Dermis blood vessel endothelial cell (primary cell): ENCODE measurements around the gene PSEN1. TPM values are rescaled to one million over a fixed set of nuclear protein-coding genes. Genes with fewer than 3 reads are reported as not detected.

ENCODE experiments used
- DNase-seq: peaks from one replicate; pipeline ENCODE4 v3.0.0; 2010
- total RNA-seq: library from RNA; depleted of rRNA; stranded (reverse); fragments of >200 nt; gene quantifications from 2 replicates; pipeline ENCODE4 v1.2.3, GENCODE V29; 2014

Gene PSEN1
- total RNA-seq, 1 donor from 2014 or later: 52.9 TPM

DNA sequence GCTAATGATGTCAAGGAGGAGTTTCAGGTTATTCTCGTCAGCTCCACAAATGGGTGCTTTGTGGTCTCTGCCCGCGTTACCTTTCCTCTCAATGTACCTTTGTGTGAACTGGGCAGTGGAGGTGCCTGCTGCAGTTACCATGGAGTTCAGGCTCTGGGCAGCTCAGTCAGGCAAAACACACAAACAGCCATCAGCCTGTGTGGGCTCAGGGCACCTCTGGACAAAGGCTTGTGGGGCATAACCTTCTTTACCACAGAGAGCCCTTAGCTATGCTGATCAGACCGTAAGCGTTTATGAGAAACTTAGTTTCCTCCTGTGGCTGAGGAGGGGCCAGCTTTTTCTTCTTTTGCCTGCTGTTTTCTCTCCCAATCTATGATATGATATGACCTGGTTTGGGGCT lies 84.3 kb downstream of the PSEN1 start:
- no peak for DNase-seq

DNA sequence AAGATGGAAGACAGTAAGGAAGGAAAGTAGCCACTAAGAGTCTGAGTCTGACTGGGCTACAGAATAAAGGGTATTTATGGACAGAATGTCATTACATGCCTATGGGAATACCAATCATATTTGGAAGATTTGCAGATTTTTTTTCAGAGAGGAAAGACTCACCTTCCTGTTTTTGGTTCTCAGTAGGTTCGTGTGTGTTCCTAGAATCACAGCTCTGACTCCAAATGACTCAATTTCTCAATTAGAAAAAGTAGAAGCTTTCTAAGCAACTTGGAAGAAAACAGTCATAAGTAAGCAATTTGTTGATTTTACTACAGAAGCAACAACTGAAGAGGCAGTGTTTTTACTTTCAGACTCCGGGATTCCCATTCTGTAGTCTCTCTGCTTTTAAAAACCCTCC lies 85.6 kb downstream of the PSEN1 start:
- DNase-seq: peak; percentile 72

DNA sequence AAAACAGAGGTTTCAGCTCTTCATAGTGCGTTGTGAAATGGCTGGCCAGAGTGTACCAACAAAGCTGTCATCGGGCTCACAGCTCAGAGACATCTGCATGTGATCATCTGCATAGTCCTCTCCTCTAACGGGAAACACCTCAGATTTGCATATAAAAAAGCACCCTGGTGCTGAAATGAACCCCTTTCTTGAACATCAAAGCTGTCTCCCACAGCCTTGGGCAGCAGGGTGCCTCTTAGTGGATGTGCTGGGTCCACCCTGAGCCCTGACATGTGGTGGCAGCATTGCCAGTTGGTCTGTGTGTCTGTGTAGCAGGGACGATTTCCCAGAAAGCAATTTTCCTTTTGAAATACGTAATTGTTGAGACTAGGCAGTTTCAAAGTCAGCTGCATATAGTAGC lies 86.7 kb downstream of the PSEN1 start:
- no peak for DNase-seq

DNA sequence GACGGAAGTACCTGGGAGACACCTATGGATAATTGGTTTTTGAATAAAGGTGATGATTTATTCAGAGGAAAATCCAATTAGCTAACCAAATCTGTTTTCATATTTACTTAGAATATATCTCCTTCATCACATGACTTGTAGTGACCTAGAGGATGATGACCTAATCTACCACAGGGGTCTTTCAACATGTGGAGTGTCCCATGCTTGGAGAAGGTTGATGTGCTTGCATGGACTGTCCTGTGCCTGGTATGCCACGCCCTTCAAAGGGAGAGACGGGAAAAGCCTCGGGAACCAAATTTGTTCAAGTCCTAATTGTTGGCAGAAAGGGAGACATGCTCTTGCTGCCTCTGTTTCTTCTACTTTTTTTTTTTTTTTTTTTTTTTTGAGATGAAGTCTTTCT lies 89.2 kb downstream of the PSEN1 start:
- no peak for DNase-seq

DNA sequence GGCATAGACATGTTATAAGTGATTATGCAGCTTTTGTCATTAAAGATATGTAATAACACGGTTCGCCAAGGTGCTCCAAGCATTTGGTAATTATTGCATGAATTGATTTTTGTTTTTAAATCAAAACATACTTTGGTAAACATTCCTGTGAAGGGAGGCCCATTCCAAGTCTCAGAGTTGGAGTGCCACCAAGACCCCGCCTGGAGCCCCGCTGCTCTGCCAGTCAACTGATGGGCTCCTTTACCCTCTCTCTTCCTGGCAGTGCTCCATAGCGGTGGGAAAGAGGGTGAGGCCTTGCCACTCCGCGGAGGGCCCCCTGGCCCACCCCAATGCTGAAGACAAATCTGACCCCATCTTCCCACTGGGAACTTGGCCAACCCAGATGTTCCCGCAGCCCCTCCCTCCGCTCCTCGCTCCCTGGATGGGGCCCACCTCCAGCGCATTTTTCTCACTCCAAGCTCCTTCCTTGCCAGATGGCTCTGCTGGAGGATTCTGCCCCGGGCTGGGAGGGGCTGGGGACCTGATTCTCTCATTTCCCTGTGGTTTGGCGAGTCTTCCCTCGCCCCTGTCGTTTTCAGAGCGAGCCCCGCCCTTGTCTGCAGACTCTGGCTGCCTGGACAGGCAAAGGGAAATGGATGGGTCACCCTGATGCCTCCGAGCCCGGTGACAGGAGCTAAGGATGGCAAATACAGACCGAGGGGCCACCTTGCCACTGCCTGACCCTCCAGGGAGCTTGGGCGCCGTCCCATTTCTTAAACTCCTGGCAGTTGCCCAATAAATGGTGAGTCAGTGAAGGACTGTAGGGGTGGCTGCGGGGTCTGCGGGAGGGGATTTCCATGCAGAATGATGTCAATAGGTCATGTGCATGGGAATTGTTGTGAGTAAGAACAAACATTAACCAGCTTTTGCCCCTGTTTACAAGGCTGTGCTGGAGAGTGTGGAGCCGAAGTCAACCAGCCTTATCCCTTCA lies 91.8 kb downstream of the PSEN1 start:
- peak; percentile 93 for DNase-seq

DNA sequence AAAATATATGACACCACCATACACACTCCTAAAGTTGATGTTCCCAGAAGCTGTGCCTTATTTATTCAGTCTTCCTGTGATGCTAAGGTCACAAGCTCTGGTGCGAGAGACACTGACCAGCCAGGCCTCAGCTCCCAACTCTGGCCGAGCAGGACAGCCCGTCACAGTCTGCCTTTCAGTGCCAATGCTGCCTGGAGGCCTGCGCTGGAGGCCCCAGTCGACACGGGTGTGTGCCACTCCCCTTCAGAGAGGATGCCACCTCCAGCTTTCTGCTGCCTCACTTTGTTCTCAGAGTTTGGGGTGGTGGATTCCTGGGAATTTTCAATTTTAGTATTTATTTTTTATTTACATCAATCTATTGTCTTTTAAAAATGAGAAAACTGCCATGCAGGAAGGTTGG lies 93.7 kb downstream of the PSEN1 start:
- DNase-seq: no peak

DNA sequence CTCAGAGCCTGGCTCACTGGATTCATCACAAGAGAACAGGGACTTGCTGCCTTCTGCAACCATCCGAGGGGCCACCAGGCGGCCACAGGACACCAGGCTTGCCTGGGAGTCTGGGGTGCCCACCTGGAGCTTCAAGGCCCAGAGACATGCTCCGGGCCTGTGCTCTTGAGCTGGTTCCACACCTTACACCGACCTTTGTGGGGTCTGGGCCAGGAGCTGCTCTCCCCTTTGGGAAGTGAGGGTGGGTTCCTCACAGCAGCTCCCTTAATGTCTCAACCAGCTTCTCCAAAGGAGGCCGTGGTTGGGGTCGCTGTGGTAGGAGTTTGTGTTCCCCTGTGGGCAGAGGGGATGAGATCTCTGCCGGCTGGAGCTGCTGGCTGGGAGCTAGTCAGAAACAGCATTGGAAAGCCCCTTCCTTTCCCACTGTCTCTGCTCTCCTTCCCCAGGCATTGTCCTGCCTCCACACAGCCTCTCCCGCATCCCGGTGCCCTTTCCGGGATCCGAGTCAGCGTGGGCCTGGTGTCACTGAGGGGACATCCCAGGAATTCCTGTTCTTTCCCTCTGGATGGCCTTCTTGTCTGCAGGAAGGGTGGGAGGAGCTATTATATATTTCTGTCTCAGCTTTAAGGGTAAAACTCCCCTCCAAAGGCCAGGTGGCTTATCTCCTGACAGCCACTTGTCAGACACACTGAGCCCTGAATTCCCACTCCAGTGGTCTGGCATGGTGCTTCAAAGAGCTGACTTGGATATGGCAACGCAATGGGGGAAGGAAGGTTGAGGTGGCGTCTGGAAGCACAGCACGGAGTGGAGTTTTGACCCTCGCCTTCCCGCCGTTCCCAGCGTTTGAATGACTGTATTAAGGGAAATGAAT lies 95.9 kb downstream of the PSEN1 start:
- DNase-seq: peak; percentile 66

DNA sequence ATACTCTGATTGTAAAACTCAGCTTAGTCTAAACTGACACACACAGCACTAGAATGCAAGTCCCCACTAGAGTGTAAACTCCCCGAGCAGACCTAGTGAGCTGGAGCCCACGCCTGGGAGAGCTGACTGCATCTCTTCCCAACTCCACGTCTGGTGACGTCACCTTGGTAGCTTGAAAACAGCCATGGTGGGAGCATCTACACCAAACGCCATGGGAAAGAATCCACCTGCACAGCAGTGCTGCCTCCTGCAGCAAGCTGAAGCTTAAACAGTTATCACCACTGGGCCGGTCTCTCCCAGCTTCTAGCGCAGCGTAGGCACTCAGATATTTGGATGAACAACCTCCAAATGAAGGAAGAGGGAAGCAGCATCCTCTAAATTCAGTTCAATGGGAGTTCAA lies 96.7 kb downstream of the PSEN1 start:
- peak; percentile 34 for DNase-seq

DNA sequence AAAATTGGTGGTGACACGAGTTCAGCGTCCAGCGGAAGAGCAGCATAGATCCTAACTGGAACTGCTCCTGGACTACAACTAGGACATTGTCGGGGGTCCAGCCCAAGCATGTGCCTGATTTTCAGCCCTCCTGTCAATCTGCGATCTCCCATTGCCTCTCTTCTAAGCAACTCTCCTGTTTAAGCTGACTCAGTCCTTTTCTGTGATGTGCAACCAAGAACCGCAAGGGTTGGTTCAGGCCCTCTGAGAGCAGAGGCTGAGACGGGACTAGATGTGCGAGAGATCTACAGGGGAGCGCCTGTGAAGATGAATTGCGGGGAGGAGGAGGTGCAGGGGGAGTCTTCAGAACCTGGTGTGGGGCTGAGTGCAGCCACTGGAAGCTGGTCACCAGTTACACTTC lies 97.3 kb downstream of the PSEN1 start:
- DNase-seq: no peak

DNA sequence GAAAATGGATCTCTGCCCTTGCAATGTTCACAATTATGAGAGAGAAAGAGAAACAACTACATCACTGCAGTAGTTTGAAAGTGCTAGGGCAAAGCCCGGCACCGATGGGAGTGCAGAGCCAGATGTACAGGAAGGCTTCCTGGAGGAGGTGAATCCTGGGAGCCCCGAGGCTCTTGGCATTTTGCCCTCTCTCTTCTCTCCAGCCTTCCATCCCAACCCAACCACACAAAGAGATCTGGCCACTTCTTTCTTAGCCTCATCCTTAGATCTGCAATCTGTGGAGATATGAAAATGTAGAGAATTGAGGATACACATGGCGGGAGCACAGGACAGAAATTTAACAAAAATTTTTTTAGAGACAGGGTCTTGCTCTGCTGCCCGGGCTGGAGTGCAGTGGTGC lies 97.7 kb downstream of the PSEN1 start:
- DNase-seq: no peak

DNA sequence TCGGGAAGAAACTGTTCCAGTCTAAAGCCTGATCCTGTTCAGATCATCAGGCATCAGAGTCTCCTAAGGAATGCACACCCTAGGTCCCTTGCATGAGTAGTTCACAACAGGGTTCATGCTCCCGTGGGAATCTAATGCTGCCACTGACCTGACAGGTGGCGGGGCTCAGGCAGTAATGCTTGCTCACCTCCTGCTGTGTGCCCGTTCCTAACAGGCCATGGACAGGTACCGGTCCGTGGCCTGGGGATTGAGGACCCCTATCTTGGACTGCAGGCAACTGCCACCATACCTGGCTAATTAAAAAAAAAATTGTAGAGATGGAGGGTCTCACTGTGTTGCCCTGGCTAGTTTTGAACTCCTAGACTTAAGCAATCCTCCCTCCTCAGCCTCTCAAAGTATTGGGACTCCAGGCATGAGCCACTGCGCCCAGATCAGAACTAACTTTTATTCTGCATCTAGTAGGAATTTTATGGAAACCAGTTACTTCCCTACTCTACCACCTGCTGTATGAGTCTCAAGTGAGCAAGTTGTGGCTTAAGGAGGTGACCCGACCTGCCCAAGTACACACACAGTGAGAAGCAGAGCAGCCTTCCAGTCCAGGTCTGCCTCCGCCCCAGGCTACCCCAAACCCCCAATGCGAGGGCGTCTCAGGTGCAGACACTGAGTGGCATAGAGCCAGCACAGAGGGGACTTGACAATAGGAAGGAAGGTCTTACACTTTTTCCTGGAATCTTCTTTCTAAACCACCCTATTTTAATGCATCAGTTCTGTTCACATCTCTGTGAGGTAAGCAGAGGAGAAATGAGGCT lies 98.5 kb downstream of the PSEN1 start:
- no peak for DNase-seq

DNA sequence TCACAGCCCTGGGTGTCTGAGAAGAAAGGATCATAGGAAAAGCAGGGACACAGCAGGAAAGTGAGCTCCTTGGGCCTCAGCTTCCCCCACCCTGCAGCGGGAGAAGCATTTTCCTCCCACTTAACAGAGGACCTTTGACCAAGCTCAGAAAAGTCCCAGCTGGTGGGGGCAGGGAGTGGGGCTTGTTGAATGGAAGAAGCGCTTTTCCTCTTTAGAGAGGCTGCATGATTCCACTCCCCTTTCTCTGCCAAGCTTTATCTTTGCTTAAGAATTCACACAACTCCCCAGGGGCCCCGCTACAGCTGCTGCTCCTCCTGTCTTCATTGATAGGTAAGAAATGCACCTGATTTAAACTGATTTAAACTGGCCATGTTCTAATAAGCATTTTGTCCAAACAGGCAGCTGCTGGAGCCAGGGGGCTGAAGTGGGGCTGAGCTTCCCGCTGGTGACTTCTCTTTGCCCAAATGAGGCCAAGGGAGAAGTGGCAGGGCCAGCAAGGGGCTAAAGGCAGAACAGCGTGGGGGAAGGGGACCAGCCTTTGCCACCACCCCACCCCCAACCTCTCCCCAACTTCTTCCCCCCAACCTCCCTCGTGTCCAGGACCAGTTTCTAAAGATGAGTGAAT lies 99.3 kb downstream of the PSEN1 start:
- no peak for DNase-seq

DNA sequence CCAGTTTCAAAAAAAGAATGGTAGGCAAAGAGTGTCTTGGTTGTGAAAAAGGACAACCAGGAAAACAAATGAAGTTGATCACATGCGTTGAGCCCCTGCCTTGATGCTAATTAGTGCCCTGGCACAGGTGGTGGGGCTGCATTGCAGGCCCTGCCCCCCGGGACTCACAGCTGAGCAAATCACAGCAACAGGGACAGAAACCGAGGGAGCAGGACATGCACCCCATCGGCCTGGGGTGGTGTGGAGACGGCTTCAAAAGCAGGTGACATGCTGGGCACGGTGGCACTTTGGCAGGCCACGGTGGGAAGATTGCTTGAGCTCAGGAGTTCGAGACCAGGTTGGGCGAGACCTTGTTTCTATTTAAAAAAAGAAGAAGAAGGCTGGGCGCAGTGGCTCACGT lies 99.8 kb downstream of the PSEN1 start:
- DNase-seq: no peak

DNA sequence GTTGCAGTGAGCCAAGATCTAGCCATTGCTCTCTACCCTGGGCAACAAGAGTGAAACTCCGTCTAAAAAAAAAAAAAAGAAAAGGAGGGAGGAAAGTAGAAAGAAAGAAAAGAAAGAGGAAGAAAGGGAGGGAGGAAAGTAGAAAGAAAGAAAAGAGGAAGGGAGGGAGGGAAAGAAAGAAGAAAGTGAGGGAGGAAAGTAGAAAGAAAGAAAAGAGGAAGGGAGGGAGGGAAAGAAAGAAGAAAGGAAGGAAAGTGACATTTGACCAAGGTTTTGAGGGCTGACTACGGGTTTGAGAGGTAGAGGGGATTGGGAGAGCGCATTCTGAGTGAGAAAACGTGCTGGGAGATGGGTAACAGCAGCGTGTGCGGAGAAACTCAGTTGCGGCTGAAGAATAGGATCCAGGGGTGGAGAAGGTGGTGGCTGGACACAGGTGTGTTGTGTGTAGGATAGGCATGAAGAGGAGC lies 100.5 kb downstream of the PSEN1 start:
- DNase-seq: no peak

DNA sequence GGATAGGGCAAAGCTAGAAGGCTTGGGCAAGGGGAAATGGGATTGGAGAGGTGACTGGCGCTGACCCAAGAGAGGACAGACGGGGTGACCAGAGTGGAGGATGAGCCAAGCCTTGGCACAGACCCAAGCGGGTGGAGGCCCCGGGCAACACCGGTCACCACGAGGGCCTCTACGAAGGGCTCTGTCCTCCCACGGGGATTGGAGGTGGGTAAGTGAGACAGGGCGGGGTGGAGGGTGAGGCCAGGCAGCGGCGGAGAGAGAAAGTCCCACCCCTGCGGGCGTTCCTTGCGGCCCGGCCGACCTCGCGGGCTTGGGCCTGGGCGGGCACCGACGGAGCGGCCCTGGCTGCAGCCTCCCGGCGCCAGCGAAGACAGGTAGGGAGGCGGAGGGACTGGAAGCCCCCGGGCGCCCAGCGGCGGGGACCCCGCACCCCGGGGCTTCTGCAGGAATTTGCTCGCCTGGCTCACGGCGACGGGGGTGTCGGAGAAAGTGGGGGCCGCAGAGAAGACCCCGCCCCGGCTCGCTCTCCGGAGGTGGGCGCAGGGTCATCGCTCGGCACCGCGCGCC lies 101.0 kb downstream of the PSEN1 start, which contains the start of gene PAPLN:
TSS of gene PAPLN (plus strand) at position 288 of the 567 bp plus-strand sequence. CDS start 2,273 bp downstream, outside the sequence.
- peak; percentile 40 for DNase-seq

DNA sequence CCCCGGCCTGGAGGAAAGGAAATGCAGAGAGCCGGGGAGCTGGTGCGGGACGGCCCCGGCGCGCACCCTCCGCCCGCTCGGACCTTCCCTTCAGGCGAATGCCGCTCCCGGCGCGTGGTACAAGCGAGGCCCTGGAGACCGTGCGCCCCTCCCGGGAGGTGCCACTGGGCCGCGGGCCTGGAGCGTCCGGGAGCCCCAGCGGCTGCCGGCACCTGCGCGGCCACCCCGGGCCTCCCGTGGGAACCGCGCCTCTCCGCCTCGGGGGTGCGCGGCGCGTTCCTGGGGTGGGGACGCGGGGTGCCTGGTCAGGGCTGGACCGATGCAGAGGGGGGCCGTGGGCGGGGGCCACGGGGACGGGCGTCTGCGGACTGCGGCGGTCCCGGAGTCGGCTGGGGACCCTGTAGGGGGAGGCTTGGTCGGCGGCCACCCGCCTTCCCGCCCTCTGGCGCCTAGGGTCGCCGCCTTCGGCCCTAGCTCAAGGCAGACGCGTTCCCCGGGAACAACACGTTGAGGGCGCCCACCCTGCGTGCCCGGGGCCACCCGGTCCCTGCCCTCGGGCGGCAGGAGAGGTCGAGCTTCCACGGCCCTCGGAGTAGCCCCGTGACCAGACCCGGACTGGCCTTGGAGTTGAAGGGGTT lies 101.6 kb downstream of the PSEN1 start:
- DNase-seq: peak; percentile 28

DNA sequence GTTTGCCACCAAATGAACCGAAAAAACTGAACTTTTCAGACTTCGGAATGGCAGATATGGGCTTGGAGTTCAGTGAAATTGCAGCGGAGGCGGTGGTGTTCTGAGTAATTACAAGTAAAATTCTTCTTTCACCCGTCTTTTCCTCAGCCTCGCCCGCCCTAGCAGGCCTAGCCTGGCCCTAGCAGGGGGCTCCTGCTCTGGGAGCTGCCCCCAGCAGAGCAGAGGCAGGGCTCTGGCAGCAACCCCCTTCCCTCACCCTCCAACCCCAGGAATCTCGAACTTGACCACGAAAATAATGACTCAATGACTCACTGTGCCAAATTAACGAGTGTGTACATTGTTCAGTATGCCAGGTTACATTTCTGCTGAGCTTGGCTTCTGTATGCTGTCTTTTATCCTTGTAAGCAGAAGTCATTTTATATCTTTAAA lies 102.1 kb downstream of the PSEN1 start:
- peak; percentile 72 for DNase-seq

DNA sequence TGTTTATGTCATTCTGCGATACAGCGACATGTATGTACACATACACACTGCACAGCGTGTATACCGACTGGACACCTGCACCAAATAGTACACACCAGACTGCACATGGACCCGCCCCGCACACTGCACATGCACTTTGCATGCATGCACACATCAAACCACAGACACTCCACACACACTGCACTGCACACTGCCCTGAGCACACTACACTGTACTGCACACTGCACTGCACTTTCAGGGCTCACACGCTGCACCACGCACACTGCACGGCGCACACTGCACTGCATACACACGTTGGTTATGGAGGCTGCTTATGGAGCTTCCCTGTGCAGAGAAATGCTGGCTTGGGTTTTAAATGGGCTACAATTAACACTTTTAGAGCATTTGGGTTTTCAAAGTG lies 102.6 kb downstream of the PSEN1 start:
- DNase-seq: peak; percentile 16

DNA sequence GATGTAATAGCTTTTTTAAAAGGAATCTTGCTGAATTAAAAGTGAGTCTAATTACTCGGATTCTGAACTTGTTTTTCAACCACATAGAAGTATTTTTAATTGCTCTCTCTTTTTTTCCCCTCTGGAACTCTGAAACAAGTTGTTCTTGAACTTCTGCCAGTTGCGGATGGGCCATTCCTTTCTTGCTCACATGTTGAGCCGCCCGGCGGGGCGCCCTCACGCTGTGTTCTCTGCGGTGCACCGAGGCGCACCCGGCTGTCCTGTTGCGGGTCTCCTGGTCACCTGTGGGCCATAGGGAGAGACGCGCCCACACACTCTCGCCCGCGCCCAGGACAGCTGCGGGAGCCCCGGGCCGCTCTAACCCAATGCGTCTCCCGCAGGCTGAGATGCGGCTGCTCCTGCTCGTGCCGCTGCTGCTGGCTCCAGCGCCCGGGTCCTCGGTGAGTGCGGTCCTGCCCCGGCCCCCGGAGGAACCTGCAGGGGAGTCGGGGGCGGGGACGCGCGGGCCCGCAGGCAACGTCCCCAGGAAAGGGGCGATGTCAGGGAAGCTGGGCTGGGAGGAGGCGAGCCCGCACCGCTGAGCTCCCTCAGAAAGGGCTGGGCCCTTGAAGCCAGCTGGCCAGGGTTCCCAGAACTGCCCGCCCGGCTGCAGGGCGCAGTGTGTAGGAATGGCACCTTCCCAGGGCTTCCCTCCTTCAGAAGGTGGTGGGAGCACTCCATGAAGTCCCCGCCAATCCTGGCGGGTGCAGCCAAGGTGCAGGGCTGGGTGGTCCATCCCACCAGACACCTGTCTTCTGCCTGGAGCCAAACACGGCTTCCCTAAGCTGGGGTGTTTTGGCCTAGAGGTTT lies 103.3 kb downstream of the PSEN1 start:
- DNase-seq: peak; percentile 65
